Activated gamma-delta T cell treated with anti-CD3 and anti-CD28 coated beads, Interleukin-2, amount 50 U/mL, for 16 hours (primary cell): ENCODE measurements around the gene SLC35B4.

Experiments
- DNase-seq: peaks from one replicate; pipeline ENCODE4 v3.0.0-alpha.2; 2020; ENCODE audit warnings: low read depth

Gene SLC35B4, protein sequence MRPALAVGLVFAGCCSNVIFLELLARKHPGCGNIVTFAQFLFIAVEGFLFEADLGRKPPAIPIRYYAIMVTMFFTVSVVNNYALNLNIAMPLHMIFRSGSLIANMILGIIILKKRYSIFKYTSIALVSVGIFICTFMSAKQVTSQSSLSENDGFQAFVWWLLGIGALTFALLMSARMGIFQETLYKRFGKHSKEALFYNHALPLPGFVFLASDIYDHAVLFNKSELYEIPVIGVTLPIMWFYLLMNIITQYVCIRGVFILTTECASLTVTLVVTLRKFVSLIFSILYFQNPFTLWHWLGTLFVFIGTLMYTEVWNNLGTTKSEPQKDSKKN

DNA sequence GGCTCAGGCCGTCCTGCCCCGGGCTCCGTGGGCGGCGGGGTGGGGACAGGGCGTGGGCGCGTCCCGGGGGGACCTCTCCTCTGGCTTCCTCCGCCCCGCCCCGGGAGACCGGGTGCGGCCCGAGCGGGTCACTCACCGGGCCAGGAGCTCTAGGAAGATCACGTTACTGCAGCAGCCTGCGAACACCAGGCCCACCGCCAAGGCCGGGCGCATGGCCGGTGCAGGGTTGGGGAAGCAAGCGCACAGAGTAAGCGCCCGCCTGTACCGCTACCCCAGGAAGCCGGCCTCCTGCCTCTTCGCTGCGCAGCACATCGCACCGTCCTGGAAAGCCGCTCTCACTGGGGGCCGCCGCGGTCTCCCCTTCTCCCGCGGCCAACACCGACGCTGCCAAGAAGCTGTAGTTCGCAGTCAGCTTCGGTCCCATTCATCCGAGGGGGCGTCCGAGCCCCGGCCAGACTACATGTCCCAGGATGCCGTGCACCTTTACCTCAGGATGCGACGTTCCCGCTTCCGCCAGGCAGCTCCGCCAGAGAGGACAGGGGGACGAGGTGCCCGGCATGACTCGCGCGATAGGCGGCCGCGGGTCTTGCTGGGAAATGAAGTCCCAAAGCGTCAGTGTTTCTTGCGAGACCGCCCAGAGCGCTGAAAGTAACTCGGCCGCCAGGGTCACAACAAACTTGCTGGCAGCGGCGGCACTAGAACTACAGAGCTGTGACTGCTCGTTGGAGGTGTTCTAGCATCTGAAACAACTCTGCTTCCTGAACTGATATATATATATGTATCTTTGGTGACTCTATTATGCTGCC lies at the start of gene SLC35B4:
Gene SLC35B4 (minus strand): TSS at position 392 of the 806 bp plus-strand sequence. CDS start 179 bp downstream, at position 213.
- DNase-seq = peak; percentile 91

DNA sequence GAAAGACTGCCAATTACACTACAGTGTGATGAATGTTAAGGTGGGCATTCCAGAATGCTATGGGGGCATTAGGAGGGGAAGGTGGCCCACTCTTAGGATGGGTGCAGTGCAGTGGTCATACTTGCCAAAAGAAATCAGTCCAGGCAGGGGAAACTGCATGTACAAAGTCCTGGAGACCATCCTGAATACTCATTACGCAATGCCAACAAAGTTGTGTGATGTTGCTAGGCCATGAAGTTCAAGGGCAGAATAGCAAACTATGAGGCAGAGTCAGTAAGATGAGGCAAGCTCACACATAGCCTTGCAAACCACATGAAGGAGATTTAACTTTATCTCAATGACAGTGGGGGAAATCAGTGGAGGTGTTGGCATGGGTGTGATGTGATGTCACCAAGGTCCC lies 49.8 kb upstream of the SLC35B4 start:
- no peak for DNase-seq

DNA sequence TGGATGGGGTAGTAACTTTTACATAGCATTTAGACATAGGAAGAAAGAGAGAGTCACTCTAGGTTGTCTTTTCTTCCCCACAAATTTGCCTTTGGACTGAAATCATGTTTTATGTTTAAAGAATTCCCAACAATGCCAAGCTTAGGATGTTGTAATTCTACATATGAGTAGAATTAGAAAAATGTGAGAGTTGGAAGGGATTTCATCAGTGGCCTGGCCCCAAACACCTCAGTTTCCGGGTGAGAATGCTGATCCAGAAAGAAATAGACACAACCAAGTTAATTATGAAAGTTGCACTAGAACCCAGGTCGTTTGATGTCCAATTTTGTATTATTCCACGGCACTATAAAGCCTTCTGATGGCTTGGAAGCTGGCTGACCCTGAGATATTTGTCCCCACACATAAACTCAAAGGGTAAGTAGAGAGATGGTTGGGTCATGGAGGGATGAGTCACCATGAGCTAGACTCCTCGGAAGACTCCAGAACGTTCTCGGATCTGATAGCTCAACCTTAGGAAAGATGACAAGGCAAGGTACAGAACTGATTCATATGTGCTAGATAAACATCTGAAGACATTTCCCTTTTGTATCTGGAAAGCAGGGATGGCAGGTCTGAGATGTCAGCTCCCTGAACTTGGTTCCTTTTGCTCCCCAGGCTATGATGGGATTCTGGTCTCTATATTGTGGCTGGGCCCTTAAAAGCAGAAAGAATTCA lies 48.8 kb upstream of the SLC35B4 start:
- no peak for DNase-seq

GRCh38 chr7:134364619-134365037 lies 47.9 kb upstream of the SLC35B4 start:
- DNase-seq = no peak

- no peak for DNase-seq
Observed at GRCh38 chr7:134362587-134363483, 46.1 kb upstream of the SLC35B4 start.

- no peak for DNase-seq
Observed at GRCh38 chr7:134359787-134360432, 43.2 kb upstream of the SLC35B4 start.

DNA sequence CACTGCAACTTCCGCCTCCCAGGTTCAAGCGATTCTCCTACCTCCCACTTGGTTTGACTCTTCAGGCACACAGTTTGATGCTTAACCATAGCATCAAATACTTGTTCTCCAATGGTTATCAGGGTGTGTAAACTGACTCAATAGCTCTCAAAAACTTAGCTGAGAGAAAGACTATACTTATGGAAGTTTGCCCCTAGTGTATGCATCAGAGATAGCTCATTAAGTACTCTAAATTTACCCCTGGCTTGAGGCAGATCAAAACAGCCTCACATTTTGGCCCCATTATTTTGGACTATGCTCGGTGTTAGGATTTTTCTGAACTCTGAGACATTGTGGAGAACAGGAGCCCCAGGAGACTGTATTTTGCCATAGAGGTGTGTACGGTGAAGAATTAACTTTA lies 40.8 kb upstream of the SLC35B4 start:
- DNase-seq = no peak

DNA sequence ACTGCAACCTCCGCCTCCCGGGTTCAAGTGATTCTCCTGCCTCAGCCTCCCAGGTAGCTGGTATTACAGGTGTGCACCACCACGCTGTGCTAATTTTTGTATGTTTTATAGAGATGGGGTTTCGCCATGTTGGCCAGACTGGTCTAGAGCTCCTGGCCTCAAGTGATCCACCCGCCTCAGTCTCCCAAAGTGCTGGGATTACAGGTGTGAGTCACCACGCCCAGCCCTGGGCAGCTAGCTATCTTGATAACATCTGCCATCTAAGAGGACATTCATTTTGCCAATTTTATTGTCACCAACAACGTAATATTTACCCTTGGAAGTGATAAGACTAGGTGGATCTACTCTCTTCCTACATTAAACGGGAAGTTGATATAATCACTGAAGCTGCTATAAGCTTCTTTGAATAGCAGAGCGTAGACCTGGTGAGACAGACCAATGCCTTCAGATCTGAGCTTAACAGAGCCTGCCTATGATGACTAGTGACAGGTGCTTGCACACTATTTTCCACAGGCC lies 39.7 kb upstream of the SLC35B4 start:
- DNase-seq = no peak

DNA sequence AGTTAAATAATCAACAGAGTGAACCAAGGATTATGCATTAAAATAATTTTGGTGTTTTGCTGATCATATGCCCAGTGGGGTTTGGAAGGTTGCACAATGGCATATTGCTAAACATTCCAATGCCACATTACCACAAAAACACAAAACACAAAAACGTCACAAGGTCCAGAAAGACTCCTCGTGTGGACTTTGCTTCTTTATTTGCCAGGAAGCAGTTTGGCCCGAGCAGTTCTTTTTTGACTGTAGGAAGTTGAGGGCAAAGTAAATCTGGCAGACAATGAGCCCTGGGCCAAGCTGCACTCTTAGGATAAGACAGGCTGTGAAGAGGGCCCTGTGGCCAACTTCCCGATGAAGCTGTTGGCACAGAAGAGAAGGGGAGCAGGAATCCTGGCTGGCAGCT lies 39.2 kb upstream of the SLC35B4 start:
- no peak for DNase-seq

DNA sequence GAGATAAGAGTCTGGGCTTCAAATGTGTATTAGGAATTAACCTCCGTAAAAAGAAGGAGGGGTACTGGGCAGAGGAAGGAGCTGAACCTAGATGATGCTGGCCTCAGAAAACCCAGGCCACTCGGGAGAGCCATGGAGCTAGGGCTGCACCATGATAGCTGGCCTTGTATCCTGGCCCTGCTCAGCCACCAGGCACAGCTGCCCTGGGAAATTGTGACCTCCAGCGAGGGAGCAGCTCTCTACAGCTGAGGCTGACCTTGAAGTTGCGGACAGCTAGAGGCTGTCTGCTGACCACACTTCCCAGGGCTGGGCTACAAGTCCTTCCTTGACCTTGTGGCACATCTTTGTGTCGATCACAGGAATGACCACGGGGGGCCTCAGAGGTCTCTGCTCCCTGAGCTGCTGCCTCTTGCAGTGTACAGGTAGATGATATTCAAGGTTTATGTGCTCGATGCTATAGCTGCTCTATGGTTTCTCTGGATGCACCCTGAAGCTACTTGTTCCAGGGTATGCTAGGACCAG lies 38.3 kb upstream of the SLC35B4 start:
- DNase-seq = no peak

GRCh38 chr7:134353411-134353810 lies 36.7 kb upstream of the SLC35B4 start:
- no peak for DNase-seq

DNA sequence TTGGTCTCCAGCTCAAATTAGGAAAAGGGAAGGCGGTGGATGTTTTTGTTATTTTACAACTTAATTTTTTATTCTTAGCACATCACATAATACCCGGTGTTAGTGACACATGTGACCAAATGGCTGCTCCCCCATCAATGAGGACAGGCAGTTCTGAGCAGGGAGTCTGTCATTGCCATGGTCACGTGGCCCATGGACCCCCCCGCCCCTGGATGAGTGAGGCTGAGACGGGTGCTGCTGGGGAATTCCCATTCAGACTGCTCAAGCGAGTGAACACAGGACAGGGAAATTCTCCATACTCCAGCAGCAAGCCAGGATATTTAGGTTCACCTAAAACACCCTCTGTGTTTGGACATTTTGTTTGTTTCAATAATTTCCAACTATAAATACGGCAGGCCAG lies 34.7 kb upstream of the SLC35B4 start:
- DNase-seq = no peak

GRCh38 chr7:134350709-134351108 lies 34.0 kb upstream of the SLC35B4 start:
- DNase-seq = no peak

DNA sequence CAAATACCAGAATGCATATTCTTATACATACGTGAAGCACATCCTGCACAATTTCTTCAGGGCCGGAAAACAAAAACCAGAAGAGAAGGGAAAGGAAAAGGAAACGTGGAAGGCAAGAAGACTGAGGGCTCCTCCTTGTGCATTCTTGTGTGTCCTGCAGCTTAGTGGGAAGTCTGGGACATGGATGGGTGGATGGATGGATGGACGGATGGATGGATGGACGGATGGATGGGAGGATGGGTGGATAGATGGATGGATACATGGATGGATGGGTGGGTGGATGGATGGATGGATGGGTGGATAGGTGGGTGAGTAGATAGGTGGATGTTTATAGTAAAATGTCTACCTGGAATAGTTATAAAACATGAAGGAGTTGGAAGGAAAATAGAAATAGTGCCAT lies 30.8 kb upstream of the SLC35B4 start:
- no peak for DNase-seq

GRCh38 chr7:134343796-134344195 lies 27.1 kb upstream of the SLC35B4 start:
- no peak for DNase-seq

DNA sequence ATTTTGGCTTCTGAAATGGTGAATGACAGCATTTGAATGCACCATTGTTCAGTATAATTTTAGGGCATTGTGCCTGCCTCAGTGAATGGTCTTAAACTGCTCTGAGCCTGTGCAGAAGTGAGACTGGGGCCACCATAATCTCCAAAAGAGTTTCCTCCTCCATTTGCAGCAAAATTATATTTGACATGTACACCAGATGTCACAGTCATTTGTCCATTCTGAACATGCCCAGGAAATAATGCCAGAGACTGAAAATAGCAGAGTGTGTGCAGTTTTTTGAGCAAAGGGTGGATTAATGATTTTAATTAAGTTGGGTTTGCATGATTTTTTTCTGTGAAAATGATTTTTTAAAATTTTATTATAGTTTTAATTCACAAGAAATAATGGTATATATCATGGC lies 26.4 kb upstream of the SLC35B4 start:
- no peak for DNase-seq

GRCh38 chr7:134339475-134339874 lies 22.7 kb upstream of the SLC35B4 start:
- DNase-seq = no peak

DNA sequence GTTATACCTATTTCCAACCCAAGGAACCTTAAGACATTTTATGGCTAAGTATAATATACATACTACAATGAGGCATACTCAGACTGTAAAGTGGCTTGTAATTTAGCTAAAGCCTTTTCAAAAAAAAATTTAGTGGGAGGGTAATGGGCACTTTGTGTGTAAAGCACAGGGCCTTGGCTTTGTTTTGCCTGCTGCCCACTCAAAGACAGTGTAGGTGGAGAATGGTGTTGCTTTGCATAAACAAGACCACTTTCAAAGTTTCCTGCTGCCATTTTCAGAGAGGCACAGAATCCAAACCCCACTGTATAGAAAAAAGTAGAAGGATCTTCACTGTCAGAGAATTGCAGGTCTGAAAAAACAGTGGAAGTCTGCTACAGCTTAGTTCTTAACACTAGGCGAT lies 21.2 kb upstream of the SLC35B4 start:
- no peak for DNase-seq

- no peak for DNase-seq
Observed at GRCh38 chr7:134334408-134334807, 17.7 kb upstream of the SLC35B4 start.

DNA sequence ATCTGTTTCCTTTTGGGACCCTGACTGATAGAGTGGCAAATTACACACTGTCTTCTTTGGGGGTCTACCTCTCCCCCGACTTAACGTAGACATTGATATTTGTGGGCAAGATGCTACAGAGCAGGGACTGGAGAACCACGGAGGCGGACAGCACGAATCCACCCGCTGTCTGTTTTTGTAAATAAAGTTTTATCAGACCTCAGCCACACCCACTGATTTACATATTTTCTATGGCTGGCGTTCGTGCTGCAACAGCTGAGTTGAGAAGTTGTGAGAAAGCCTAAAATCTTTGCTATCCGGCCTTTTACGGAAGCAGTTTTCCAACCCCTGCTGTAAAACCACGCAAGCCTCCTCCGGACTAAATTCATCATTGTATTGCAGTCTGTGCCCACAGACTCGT lies 17.2 kb upstream of the SLC35B4 start:
- no peak for DNase-seq

GRCh38 chr7:134332892-134333291 lies 16.2 kb upstream of the SLC35B4 start:
- DNase-seq = no peak
